NCI-H2171 (cell line): ENCODE measurements around the gene PSMD11.
"Not testable (repeated sequence)": the region's sequence is repeated elsewhere in the genome, so short reads cannot be mapped to it uniquely, and the experiment has no call there.

Source experiments
- DNase-seq: peaks from one replicate; lab custom pipeline; 2025; lab: John Stamatoyannopoulos, UW

PSMD11 gene

DNA sequence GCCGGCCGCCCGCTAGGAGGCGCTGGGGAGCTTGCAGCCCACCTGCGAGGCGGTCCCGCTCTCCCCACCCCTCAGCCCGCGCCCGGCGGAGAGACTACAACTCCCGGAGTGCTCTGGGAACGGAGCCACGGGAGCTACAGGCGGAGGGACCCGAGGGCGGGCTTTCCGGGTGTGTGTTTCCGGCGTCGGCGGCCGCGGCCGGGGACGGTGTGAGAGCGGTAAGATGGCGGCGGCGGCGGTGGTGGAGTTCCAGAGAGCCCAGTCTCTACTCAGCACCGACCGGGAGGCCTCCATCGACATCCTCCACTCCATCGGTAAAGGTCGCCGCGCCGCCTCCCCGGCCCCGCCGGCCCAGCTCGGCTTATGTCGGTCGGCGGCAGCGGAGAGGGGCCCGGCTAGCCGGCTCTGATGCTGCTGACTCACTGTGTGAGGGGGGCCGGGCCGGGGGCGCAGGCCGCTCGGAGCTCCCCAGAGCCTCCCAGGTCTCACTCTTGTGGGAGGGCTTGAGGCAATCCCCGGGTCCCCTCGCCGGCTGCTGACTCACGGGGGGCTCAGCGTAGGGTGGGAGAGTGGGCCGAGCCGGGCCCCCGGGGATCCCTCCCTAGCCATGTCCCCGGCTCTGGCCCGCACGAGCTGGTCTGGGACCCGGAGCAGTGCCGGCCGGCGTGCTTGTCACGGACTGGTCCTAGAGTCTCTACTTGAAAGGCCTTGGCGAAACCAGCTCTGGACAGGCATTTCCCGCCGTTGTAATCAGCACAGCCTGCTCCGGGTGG lies at the start of gene PSMD11:
TSS of gene PSMD11 (plus strand) at position 210 of the 773 bp plus-strand sequence. CDS start at position 224, 14 bp downstream.
- peak; percentile 97 for DNase-seq

DNA sequence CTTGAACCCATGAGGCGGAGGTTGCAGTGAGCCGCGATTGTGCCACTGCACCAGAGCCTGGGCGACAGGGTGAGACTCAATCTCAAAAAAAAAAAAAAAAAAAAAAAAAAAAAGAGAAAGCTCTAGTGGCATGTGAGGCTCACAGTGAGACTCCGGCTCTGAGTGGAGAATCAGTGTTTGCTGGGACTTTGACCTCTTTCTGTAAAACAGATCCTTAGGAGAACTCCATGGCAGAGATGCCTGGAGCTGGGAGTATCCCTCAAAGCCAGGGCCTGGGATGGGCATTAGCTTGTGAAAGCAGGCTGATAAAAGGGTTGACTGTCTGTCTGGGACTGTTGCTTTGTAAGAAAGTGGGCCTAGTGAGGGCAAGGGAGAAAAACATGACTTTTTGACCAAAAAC lies 48.0 kb upstream of the PSMD11 start:
- no peak for DNase-seq

DNA sequence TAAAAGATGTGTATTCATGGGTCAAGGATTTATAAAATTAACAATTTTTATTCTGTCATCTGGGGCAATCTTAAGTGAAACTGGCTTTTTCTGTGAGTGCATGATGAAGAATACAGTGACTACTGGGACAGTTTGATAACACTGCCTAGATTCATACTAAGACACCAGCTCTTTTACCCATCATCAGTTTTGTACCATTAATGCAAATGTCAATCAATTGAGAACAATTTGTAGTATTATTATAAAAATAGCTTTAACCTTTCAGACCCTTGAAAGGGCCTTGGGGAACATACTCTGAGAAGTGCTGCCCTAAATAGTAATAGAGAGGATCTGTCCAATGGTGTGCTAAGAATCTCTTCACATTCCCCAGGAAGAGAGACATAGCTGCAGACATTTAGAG lies 45.4 kb upstream of the PSMD11 start:
- DNase-seq, result no peak

DNA sequence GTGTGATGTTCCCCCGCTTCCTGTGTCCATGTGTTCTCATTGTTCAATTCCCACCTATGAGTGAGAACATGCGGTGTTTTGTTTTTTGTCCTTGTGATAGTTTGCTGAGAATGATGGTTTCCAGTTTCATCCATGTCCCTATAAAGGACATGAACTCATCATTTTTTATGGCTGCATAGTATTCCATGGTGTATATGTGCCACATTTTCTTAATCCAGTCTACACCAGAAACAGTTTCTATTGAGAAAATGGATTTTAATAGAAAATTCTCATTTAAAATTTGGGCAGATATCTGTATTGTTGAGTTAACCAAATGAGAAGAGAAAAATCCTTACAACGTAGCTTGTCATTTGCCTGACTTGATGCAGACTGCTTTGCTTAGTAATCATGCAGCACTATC lies 34.2 kb upstream of the PSMD11 start:
- DNase-seq, result not testable (repeated sequence)

DNA sequence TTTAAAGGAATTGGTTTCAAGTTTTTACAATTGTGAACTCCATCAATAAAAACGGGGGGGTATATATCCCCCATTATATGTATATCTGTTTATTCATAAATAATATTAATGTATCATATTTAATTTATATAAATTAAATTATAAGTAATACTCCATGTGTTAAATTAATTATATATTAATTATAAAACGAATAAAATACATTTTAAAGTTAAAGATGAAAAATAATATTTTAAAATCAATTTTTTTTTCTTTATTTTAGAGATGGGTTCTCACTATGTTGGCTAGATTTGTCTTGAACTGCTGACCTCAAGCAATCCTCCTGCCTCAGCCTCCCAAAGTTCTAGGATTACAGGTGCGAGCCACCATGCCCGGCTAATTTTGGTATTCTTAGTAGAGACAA lies 17.4 kb upstream of the PSMD11 start:
- DNase-seq, result no peak

DNA sequence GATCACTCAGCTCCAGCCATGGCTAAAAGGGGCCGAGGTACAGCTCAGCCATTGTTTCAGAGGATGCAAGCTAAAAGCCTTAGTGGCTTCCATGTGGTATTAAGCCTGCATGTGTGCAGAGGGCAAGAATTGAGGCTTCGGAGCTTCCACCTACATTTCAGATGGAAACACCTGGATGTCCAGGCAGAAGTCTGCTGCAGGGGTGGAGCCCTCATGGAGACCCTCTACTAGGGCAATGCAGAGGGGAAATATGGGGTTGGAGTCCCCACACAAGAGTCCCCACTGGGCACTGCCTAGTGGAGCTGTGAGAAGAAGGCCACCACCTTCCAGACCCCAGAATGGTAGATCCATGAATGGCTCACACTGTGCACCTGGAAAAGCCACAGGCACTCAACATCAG lies 14.7 kb upstream of the PSMD11 start:
- no peak for DNase-seq

DNA sequence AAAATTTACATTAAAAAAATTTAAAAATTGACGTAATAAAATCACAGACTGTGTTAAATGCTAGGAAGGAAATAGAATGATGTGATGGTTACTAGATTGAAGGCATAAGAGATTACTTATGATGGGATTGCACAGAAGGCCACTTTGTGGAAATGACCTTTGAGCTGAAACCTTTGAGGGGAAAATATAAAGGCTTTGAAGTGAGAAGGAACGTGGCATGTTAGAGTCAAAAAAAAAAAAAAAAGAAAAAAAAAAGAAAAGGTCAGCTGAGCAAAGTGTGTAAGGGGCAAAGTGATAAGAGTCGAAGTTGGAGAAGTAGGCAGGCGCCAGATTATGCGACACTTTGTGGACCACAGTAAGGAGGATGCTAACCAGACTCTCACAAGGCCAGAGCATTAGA lies 3.6 kb upstream of the PSMD11 start:
- DNase-seq, result no peak

DNA sequence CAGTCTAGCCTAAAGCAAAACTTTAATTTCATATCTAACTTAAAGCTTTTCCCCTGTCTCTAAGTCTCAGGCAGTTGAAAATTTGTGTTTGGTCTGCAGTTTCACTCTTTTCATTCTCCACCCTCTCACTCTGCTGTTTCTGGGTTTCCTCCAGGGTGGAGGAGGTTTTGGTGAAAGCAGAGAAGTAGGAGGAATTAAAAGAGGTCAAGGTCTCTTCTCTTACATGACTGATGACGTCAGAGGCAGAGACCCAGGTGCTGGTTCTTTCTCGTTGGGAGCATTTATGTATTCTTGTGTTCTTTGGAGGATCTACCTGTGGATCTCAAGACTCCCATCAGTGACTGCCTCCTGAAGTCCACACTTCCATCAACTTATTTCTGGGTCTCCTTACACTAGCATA lies 2.4 kb upstream of the PSMD11 start:
- DNase-seq, result no peak

DNA sequence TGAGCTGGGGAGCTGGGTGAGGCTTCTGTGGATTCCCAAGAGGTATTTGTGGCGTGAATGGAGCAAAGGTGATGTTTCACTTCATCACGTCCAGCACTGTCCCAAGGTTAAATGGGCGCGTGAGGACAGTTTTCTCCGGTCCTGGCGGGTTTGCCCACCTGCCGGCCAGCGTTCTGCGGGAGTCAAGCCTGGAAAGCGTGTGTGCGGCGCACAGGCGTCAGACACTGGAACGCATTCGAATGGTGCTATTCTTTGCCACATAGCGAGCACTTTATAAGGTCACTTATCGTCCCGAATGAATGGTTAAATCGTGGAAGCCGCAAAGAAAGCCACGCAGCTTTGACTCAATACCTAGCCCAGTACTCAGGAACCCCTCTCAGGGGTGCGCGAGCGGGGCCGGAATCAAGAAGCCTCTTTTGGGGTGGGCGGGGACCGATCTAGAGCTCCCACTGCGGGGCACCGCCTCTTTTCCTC lies 446 bp upstream of the PSMD11 start:
- no peak for DNase-seq

DNA sequence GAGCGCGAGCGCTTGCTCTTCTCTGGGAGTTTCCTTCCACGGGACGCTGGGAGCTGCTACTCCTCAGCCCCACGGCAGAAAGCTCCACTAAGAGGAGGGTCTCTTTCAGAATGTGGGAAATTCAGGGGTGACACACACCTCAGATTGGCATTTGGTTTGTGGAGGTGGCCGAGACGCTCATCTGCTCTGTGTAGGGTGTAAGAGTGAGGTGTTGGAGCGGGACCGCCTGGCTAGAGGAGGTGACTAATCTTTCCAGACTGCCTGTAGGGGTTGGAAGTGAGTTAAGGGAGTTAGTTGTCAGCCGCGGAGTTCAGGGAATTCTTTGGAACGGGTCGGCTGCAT lies 735 bp downstream of the PSMD11 start:
- no peak for DNase-seq

DNA sequence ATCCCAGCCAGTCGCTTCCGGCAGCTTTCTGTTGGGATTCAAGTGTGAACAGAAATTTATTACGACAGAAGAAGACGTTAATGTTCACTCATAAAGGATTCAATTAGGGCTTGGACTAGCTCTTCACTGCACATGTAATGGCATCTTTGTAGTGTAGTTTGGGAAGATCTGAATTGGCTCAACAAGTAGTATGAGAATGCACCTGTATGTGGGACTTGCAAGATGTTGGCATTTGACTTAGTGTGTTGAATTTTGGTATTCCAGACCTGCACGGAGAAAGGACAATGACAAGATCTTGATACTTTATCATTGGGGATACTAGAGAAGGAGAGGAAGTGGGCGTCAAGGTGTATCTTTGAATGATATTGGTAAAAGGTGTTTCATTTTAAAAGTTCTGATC lies 1.2 kb downstream of the PSMD11 start:
- DNase-seq, result no peak

DNA sequence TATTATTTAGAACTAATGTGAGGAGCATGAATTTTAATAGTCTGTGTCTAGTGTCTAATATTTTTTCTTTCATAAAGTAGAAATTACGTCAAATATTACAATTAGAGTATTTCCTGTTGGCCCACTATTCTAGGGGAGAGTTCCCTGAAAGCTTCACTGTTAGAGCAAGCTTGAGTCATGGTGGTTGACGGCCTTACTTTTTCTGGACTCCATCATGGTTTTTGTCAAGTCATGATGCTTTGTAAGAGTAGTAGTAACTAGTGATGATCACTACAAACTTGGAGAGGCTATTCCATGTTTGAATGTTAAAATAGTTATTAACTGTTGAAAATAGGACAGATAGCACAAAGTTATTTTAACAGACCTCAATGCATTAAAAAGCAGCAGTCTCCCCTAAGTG lies 1.7 kb downstream of the PSMD11 start:
- no peak for DNase-seq

DNA sequence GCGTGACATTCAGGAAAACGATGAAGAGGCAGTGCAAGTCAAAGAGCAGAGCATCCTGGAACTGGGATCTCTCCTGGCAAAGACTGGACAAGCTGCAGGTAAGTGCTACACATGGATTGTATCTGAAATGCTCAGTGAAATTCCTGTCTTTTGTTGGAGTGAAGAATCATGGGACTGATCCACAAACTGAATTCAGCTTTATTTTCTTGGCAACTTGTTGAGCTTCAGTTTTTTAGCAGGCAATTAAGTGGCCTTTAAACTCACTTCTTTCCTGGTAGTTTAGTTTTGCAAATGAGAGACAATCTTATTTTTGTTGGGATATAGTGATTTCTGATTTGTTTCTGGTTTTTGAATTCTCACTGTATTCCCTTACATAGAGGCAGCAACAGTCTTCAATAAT lies 2.6 kb downstream of the PSMD11 start:
- no peak for DNase-seq

DNA sequence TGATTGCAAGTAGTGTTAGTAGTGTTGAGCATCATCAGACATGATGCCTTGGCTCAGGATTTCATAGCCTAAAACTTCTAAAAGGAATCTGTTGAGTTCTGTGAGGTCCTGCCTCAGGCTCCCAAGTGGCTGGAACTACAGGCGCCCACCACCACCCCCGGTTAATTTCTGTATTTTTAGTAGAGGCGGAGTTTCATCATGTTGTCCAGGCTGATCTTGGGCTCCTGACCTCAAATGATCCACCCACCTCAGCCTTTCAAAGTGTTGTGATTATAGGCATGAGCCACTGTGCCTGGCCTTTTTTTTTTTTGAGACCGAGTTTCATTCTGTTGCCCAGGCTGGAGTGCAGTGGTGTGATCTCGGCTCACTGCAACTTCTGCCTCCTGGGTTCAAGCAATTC lies 5.7 kb downstream of the PSMD11 start:
- DNase-seq, result no peak

DNA sequence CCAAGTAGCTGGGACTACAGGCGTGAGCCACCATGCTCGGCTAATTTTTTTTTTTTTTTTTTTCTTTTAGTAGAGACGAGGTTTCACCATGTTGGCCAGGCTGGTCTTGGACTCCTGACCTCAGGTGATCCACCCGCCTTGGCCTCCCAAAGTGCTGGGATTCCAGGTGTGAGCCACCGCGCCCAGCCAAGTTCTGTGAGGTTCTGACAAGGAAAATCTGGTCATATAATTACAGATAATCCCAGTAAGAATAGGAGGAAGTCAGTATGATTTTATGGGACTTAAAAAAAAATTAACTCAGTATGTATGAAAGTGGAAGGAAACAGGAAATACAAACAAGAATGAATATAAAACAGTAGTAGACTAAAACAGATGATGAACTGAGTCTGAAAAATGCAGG lies 6.1 kb downstream of the PSMD11 start:
- not testable (repeated sequence) for DNase-seq

DNA sequence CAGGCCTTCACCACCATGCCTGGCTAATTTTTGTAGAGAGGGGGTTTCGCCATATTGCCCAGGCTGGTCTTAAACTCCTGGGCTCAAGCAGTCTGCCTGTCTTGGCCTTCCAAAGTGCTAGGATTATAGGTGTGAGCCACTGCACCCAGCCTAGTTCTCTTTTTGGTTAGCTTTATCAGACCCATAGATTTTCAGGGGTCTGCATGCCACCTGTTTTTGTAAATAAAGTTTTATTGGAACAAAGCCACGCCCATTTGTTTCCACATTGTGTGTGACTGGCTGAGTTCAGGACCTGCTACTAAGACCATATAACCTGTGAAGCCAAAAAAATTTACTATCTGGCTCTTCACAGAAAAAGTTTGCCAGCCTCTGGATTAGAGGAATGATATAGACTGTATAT lies 7.6 kb downstream of the PSMD11 start:
- DNase-seq, result no peak

DNA sequence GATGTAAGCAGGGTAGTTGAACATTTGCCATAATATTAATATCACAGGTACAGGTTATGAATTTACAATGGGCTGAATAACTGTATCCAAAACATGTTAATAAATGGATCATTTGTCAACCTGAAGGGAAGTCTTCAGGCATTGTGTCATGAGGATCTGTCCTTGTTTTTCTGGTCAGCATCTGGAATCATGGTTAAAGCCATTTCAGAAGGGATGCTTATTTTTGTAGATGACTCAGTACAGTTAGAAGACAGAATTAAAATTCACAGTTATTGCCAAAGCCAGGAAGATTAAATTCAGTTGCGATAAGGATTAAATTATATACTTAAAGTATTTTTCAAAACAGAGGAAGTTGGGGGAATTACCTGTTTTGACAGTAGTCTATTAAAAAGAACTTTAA lies 8.0 kb downstream of the PSMD11 start:
- no peak for DNase-seq

DNA sequence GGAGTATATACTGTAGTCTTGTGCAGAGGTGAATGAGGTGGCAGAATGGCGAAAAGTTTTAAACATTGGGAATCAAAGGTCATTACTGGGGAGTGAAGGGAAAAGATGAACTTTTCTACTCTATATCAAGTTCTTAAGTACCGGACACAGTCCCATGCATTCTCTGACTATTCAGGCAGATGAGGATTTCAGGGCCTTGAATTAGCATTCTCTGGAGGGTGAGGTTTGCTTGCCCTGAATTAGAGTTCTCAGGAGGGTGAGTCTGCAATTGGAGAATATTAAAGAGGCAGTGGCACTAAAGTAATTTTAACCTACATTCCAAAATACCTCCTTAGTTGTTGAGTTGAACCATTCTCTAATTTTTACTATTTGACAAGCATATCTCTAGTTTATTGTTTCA lies 9.1 kb downstream of the PSMD11 start:
- DNase-seq, result no peak

DNA sequence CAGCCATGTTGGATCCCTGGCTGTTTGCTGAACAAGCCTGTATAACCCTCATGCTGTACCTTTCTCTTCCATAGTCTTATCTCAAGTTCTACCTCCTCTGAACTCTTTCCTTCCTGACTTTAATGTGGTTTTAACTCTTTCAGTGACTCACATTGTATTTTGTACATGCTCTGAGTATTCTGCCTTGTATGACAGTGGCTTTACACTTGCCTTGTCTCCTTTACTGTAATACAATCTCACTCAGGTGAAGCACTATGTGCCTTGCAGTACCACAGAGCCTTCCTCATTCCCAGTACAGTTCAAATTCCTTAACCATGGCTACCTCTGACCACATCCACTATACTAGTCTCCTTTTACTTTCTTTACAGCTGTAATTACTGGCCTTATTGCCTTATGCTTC lies 14.1 kb downstream of the PSMD11 start:
- DNase-seq, result no peak

DNA sequence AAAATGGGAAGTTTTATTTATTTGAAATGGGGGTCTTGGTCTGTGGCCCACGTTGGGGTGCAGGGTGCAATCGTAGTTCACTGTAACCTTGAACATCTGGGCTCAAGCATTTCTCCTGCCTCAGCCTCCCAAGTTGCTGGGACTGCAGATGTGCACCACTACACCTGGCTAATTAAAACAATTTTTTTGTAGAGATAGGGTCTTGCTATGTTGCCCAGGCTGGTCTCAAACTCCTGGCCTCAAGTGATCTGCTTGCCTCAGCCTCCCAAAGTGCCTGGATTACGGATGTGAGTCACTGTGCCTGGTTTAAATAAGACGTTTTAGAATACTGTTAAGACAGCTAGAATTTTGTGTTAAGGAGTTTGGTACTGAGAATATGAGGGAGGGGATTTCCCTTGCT lies 15.7 kb downstream of the PSMD11 start:
- no peak for DNase-seq

DNA sequence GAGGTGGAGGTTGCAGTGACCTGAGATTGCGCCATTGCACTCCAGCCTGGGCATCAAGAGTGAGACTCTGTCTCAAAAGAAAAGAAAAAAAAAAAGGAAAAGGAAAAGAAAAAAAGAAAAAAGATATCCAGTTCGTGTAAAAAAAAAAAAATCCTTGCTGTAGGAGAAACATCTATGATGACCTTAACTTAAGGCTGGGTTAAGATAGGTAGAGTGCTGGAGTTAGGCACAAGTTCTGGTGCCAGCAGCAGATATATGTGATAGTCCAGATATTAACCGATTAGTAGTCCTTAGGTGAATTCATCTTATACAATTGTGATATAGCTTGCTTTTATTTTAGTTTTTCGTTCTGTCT lies 17.2 kb downstream of the PSMD11 start:
- no peak for DNase-seq

DNA sequence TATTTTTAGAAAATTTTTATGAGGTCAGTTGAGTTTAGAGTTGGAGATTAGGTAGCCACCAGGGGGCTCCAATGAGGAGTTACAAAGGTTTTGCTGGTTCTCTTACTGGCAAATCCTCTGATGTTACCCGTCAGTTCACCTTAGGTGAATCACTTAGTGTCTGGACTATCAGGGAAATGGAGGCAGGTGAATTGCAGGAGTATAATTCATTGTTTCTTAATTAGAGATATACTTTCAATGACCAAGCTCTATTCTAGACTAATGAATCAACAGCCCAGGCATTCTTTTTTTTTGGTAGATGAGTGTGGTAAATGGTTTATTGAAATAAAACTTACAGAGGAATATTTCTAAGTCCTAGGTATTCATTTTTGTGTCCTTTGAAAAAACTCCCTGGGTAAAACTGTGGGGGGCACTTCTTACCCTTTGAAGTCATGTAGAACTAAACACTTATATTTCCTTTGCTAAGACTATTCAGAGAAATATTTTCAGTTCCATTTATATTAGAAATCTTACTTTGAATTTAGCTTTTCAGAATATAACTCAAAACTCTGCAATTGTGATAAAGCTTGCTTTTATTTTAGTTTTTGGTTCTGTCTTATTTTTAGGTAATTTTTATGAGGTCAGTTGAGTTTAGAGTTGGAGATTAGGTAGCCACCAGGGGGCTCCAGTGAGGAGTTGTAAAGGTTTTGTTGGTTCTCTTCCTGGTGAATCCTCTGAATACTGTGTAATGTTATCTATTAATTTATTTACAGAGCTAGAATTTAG lies 17.7 kb downstream of the PSMD11 start:
- peak; percentile 43 for DNase-seq

DNA sequence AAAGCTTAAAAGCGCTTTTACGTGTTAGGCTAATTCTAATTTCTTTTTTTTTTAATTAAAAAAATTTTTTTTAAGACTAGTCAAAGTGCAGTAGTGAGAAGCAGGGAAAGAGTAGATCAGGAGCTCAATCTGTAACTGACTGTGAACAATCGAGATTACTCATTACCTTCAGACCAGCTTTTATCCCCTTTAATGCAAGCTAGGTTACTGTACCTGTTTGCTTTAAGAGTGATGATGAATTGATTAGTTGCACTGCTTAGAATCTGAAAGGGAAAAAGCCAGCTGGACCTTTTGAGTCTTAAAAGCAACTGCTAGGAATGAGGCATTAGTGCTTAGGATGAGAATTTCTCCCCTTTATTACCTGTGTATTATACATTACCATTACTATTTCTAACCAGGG lies 19.0 kb downstream of the PSMD11 start:
- DNase-seq, result no peak

DNA sequence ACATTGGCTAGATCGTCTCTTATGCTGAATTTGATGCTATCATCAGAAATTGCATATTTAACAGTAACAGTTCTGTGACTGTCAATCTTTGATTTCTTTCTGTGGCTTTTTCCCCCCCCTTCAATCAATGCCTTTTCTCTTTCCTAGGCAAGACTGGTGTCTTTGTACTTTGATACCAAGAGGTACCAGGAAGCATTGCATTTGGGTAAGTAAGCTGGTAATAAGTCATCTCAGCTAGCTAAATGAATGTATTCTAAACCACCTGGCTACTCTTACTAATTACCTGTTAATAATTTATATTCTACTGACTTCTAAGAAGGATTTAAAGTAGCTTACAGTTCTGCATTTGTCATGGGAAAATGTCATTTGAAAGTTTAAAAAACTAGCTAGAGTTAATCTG lies 20.1 kb downstream of the PSMD11 start:
- no peak for DNase-seq
